ENCODE measurements around the gene SKP1.

GRCh38 chr5:134110382-134110781 is 66.4 kb downstream of the SKP1 start:
- TF ChIP-seq E2F5 (CRISPR knock-in tag; IDR thresholded peaks at IDR 0.05) = no peak
- no peak for TF ChIP-seq SMARCC2 (IDR thresholded peaks at IDR 0.05; ENCODE audit: low read depth)
- no peak for TF ChIP-seq HCFC1 (IDR thresholded peaks at IDR 0.05; ENCODE audit: low read depth, low read length)
- no peak for TF ChIP-seq EP300 (IDR thresholded peaks at IDR 0.05; ENCODE audit: low read length)
- TF ChIP-seq CBFA2T3 (IDR thresholded peaks at IDR 0.05) = no peak
- TF ChIP-seq, protein P1, sequence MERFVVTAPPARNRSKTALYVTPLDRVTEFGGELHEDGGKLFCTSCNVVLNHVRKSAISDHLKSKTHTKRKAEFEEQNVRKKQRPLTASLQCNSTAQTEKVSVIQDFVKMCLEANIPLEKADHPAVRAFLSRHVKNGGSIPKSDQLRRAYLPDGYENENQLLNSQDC (CRISPR knock-in tag; IDR thresholded peaks at IDR 0.05) = no peak
- TF ChIP-seq, protein P2, sequence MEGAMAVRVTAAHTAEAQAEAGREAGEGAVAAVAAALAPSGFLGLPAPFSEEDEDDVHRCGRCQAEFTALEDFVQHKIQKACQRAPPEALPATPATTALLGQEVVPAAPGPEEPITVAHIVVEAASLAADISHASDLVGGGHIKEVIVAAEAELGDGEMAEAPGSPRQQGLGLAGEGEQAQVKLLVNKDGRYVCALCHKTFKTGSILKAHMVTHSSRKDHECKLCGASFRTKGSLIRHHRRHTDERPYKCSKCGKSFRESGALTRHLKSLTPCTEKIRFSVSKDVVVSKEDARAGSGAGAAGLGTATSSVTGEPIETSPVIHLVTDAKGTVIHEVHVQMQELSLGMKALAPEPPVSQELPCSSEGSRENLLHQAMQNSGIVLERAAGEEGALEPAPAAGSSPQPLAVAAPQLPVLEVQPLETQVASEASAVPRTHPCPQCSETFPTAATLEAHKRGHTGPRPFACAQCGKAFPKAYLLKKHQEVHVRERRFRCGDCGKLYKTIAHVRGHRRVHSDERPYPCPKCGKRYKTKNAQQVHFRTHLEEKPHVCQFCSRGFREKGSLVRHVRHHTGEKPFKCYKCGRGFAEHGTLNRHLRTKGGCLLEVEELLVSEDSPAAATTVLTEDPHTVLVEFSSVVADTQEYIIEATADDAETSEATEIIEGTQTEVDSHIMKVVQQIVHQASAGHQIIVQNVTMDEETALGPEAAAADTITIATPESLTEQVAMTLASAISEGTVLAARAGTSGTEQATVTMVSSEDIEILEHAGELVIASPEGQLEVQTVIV (CRISPR knock-in tag; IDR thresholded peaks at IDR 0.05; ENCODE audit: borderline replicate concordance) = no peak
- no peak for TF ChIP-seq CTCF (IDR thresholded peaks at IDR 0.05 in 2 of 3, conservative IDR thresholded peaks at IDR 0.05 in 1 of 3; ENCODE audit: insufficient read depth in 2 of 3, low read depth in 1 of 3, low read length in 3 of 3)
- no peak for TF ChIP-seq ZNF639 (CRISPR knock-in tag; conservative IDR thresholded peaks at IDR 0.05 in 1 of 2, IDR thresholded peaks at IDR 0.05 in 1 of 2)
- TF ChIP-seq PHB2 (IDR thresholded peaks at IDR 0.05; ENCODE audit: low read depth) = no peak
- TF ChIP-seq SMC3 (conservative IDR thresholded peaks at IDR 0.05; ENCODE audit: insufficient read depth, low read depth, low read length) = no peak
- TF ChIP-seq CHD2 (IDR thresholded peaks at IDR 0.05; ENCODE audit: low read depth, low read length) = no peak
- TF ChIP-seq, protein P3, sequence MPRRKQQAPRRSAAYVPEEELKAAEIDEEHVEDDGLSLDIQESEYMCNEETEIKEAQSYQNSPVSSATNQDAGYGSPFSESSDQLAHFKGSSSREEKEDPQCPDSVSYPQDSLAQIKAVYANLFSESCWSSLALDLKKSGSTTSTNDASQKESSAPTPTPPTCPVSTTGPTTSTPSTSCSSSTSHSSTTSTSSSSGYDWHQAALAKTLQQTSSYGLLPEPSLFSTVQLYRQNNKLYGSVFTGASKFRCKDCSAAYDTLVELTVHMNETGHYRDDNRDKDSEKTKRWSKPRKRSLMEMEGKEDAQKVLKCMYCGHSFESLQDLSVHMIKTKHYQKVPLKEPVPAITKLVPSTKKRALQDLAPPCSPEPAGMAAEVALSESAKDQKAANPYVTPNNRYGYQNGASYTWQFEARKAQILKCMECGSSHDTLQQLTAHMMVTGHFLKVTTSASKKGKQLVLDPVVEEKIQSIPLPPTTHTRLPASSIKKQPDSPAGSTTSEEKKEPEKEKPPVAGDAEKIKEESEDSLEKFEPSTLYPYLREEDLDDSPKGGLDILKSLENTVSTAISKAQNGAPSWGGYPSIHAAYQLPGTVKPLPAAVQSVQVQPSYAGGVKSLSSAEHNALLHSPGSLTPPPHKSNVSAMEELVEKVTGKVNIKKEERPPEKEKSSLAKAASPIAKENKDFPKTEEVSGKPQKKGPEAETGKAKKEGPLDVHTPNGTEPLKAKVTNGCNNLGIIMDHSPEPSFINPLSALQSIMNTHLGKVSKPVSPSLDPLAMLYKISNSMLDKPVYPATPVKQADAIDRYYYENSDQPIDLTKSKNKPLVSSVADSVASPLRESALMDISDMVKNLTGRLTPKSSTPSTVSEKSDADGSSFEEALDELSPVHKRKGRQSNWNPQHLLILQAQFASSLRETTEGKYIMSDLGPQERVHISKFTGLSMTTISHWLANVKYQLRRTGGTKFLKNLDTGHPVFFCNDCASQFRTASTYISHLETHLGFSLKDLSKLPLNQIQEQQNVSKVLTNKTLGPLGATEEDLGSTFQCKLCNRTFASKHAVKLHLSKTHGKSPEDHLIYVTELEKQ (CRISPR knock-in tag; IDR thresholded peaks at IDR 0.05) = no peak

Measured in K562 (cell line).